ENCODE results near the gene PRDX3.

PRDX3 gene

DNA sequence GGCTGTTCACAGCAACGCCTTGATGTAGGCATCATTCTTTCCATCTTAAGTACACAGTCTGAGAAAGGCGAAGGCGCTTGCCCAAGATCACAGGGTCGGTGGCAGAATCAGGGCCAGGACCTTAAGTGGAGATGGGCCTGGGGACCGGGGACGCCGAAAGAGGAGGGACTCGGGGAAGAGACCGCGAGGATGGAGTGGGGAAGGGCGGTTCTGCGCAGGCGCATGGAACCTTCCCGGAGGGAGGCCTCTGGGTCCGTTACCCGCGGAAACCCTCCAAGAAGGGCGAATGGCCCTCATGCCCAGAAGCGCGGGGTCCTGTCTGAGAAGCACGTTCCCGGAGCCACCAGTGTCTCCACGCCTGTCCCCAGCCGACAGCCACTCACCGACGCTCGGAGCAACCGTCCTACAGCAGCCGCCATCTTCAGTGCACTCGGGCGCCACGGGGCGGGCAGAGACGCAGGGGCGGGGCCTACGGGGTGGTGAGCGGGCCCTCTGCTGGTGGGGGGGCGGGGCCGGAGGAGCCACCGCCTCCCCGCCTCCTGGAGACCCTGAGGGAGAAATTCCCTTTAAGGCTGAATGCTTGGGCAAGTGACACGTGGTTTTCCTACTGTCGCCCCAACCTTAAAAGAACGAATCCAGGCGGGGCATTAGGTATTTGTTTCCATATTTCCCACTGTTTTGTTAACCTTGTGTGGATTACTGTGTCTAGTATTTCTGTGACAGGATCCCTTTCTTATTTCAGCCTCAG, at the start of gene PRDX3:
TSS of gene PRDX3 (minus strand) at position 441 of the 748 bp plus-strand sequence. CDS start at position 419, 22 bp downstream.
- peak; percentile 95 for DNase-seq

DNA sequence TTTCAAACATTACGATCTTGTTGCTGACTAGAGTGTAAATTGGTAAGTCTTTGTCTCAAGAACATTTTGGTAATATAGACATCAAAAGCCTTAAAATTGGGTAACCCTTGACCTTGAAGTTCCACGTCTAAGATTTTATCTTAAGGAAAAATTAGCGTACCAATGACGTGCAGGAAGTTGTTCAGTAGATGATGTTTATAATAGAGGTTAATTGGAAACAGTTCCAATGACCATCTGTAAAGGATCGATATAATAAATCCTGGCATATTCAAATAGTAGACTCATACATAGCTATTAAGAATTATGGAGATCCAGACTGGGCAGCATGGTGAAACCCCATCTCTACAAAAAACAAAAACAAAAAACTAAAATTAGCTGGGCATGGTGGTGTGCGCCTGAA, 49.2 kb upstream of the PRDX3 start:
- DNase-seq: no peak

- no peak for DNase-seq
Observed at GRCh38 chr10:119225083-119225658, 46.6 kb upstream of the PRDX3 start.

DNA sequence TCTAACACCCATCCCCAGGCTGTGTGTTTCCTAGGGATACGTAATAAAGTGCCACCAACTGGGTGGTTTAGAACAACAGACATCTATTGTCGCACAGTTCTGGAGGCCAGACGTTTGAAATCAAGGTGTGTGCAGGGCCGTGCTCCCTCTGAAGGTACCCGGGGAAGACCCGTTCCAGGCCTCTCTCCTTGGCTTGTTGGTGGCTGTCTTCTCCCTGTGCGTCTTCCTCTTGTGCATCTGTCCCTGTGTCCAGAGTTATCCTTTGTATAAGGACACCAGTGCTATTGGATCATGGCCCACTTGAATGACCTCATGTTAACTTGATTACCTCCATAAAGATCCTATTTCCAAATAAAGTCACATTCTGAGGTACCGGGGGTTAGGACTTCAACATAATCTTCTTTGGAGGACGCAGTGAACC, 44.4 kb upstream of the PRDX3 start:
- DNase-seq: no peak

DNA sequence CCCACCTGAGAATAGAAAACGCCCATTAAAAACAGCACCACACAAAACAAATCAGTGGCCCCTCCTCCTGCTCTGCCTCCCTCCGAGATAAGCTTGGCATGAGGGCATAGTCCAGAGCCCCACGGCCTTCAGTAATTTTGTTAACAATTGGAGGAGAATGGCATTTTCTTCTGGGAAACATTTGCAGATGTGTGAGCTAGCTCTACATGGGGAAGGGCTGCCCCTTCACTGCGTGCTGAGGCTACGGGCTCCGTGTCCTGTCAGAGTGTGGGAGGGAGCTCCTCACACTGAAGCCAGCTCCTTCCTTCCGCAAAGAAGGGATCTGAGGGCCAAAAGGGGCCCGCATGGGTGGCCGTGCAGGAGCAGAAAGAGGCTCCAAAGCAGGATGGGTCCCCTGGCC, 43.9 kb upstream of the PRDX3 start:
- no peak for DNase-seq

- no peak for DNase-seq
Observed at GRCh38 chr10:119221666-119222065, 43.1 kb upstream of the PRDX3 start.

DNA sequence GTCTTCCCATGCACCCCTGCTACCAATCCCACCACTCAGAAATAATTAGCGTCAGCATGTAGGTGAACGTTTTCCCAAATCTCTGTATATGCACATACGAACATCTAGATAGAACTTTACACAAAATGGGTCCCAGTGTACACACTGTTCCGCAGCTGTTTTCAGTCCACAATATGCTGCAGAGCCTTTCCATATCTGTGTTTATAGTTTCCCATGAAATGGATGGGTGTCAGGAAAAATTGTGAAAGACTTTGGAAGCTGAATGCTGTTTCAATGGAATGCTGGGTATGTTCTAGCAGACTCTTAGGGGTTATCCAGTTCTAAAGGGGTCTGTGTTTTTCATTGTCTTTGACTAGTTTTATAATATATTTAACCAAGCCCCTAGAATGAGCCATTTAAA, 42.6 kb upstream of the PRDX3 start:
- no peak for DNase-seq

GRCh38 chr10:119219871-119220270, 41.3 kb upstream of the PRDX3 start:
- DNase-seq: no peak

- no peak for DNase-seq
Observed at GRCh38 chr10:119217991-119218490, 39.4 kb upstream of the PRDX3 start.

DNA sequence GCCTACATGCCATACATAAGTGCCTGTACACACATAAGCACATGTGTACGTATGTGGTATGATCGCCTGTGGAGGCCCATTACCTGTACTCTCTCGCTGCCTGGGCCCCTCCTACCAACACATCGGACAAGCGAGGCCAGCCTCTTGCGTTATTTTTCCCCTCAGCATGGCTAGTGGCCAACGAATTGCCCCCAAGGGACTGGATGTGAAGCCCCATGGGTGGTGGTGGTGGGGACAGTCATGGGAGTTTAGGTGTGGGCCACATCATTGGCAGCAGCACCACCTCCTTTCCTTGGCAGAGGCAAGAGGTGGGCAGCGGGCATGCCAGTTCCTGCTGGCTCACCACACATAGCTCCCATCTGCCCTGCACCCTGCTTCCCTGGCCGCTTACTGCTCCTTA, 38.8 kb upstream of the PRDX3 start:
- no peak for DNase-seq

DNA sequence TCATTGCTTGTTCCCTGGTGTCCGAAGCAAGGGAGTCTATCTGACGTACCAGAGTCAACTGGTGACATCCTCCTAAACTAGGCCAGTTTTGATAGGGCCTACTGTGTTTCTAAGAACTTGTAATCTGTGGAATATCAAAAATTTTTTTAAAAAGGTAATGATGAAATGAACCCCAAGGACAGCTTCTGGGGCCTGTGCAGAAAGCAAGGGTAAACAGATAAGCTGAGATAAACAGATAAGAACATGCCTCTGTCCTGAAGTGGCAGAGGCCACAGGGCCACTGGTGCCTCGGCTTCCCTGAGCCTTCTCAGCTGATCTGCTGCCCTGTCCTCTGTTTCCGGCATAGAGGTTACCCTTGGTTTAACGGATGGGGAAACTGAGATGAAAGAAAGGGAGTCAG, 37.5 kb upstream of the PRDX3 start:
- no peak for DNase-seq

DNA sequence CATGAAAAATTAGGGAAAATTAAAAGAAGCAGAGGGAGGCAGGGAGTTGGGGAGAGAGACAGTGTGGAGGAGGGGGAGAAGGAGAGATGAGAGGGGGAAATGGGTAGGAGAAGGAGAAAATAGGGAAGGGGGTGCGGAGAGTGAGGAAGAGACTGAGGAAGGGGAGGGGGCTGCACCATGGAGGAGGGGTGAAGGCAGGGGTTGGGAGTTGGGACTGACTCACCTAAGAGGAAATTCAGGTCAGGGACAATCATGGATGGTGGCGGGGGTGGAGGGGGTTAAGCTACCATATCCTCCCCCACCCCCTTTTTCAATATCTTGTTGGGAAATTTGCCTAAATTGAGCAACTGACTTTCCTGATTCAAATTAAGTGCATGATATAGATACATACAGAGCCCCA, 36.8 kb upstream of the PRDX3 start:
- DNase-seq: no peak

- DNase-seq: no peak
Observed at GRCh38 chr10:119211625-119212441, 33.2 kb upstream of the PRDX3 start.

GRCh38 chr10:119211176-119211575, 32.6 kb upstream of the PRDX3 start:
- DNase-seq: no peak

GRCh38 chr10:119210633-119211032, 32.0 kb upstream of the PRDX3 start:
- no peak for DNase-seq

GRCh38 chr10:119209736-119210355, 31.2 kb upstream of the PRDX3 start:
- no peak for DNase-seq

- DNase-seq: peak; percentile 47
Observed at GRCh38 chr10:119209035-119209735, 30.6 kb upstream of the PRDX3 start.

DNA sequence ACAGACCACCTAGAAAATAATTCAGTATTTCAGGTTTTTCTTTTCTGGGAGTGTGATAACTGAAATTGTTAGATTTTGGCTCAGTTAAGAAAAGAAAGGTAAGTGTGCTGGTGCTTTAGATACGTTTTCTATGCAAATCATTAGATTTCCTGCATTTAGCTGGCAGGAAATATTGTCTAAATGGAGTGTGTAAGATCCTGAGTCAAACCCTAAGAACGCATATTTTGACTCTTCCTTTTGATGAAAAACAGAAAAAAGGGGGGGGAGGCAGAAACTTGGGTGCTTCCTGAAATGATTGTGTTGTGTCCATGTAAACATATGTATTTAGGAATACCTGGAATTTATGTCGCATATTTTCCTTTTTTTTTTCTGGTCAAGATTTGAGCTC, 29.9 kb upstream of the PRDX3 start:
- no peak for DNase-seq

GRCh38 chr10:119207713-119208552, 29.3 kb upstream of the PRDX3 start:
- DNase-seq: peak; percentile 52

DNA sequence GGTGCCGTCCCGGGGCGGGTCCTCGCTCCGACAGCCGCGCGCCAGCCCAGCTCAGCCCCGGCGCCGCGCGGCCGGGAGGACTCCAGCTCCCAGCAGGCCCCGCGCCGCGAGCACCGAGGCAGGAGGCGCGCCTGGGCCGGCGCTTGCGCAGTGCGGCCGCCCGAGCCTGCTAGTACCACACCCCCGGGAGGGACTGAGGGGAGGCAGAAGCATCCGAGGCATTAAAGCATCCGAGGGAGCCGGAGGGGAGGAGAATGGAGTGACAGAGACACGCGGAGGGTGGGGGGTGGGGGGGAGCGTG, 28.7 kb upstream of the PRDX3 start, which contains the start of gene GRK5:
TSS of gene GRK5 (plus strand) at position 206 of the 301 bp plus-strand sequence. CDS start 347 bp downstream, outside the sequence.
- DNase-seq: peak; percentile 96

DNA sequence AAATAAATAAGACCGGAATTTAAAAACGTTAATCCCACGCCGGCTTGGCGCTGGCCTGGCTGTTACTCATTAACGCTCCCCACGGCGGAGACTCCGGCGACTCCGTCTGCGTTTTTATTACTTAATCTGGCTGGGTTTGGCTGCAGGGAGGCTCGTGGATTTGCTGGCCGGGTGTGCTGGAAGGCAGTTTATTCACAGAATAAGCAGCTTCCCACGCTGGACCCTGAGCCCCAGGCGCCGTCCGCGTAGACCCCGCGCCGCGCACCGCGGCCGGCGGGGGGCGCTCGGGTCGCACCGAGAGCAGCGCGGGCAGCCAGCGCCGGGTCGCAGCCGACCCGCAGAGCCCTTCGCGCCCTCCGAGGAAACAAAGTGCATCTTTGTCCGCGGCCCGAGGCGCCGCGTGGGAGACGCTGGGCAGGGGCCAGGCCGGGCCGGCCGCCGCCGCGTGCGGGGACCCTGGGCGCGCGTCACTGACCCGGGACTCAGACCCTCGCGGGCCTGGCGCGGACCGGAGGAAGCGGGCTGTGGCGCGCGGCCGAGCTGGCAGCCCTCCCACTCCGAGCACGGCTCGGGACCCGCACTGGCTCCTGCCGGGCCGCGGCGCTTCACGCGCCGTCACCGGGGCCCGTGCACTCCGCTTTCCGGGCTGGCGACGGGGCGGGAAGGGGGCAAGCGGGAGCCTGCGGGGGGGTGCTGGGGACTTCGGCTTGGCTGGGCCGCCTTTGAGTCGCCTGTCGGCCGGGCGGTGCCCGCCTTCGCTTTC, 28.2 kb upstream of the PRDX3 start:
- peak; percentile 70 for DNase-seq
